MCF 10A (cell line): ENCODE measurements around the gene CORO7. TPM values are rescaled to one million over a fixed set of nuclear protein-coding genes. Genes with fewer than 3 reads are reported as not detected.
A peak's percentile ranks its signal among the peaks of the same experiment; 100 is the strongest.

ENCODE experiments used
- BruUV-seq: library from RNA; stranded (reverse); fragments of 400-500 nt; replicated peaks from 2 replicates; lab custom pipeline; 2021; lab: Mats Ljungman, UMichigan
- CTCF ChIA-PET: fragments of 300-600 bp; sonication (Branson Sonifier 250); formaldehyde crosslinking; extraction: SDS; loops from one replicate; lab custom pipeline; 2021; ENCODE audit warnings: antibody characterized with exemption, inconsistent platforms; lab: Yijun Ruan, JAX
- POLR2A ChIA-PET: fragments of 300-600, 350-650 bp; sonication (Branson Sonifier 250); formaldehyde crosslinking; extraction: SDS; loops from one replicate; lab custom pipeline; 2020; ENCODE audit warnings: antibody characterized with exemption, inconsistent platforms; lab: Yijun Ruan, JAX
- DNase-seq: peaks from one replicate; pipeline ENCODE4 v3.0.0-alpha.2; 2018; ENCODE audit not compliant: unreplicated experiment
- H3K27ac Mint-ChIP-seq: one replicate; pipeline ENCODE4 v1.8.0; 2022; ENCODE audit warnings: mild to moderate bottlenecking, low read depth, mixed read lengths; ENCODE audit not compliant: unreplicated experiment
- H3K27me3 Mint-ChIP-seq: one replicate; pipeline ENCODE4 v1.8.0; 2022; ENCODE audit warnings: mixed read lengths; ENCODE audit not compliant: insufficient read depth, unreplicated experiment
- H3K36me3 Mint-ChIP-seq: one replicate; pipeline ENCODE4 v1.8.0; 2022; ENCODE audit warnings: mild to moderate bottlenecking, moderate library complexity, mixed read lengths; ENCODE audit not compliant: insufficient read depth, unreplicated experiment
- H3K4me1 Mint-ChIP-seq: one replicate; pipeline ENCODE4 v1.8.0; 2022; ENCODE audit warnings: mixed read lengths; ENCODE audit not compliant: insufficient read depth, unreplicated experiment
- H3K4me3 Mint-ChIP-seq: one replicate; pipeline ENCODE4 v1.8.0; 2022; ENCODE audit warnings: mild to moderate bottlenecking, moderate library complexity, mixed read lengths; ENCODE audit not compliant: unreplicated experiment
- H3K9me3 Mint-ChIP-seq: one replicate; pipeline ENCODE4 v1.8.0; 2022; ENCODE audit warnings: mixed read lengths; ENCODE audit not compliant: unreplicated experiment
- CTCF ChIP-seq: fragments of 200-600 bp; IDR thresholded peaks from one replicate; pipeline ENCODE4 v1.8.0; 2022; ENCODE audit warnings: antibody characterized with exemption, mild to moderate bottlenecking; ENCODE audit not compliant: unreplicated experiment
- intact Hi-C: fragments of 100-400 bp; cut with micrococcal nuclease; formaldehyde crosslinking; loops from 2 replicates; pipeline ENCODE4 v1.14.1; 2022
- total RNA-seq: library from RNA; stranded (reverse); gene quantifications from 2 replicates; pipeline ENCODE4 v1.2.3, GENCODE V29; 2022

Gene CORO7
- total RNA-seq, 1 experiment from 2014 or later, result 20.3 TPM

- no TSS peak for BruUV-seq
- intact Hi-C loops, result loop anchor here (5.0 kb wide), 1 partner anchor 80 kb away; no protein-coding TSS in a partner anchor
These were observed 83.6 kb downstream of the CORO7 start for GRCh38 chr16:4332623-4333307.

GRCh38 chr16:4332083-4332482, 84.3 kb downstream of the CORO7 start:
- no peaks in the 10 kb centered on the region for H3K9me3 Mint-ChIP-seq
- H3K27me3 Mint-ChIP-seq, result no peaks in the 10 kb centered on the region
- no peak overlapping the region for H3K27ac Mint-ChIP-seq
- ChIA-PET POLR2A (interaction anchor here (0.6 kb wide), 1 partner anchor 76 kb away, joined by 3 read pairs; no protein-coding TSS in a partner anchor), CTCF (interaction anchor here (0.6 to 6.2 kb wide), 11 partner anchors 10 to 350 kb away, joined by 3 to 94 read pairs (median 8); no protein-coding TSS in a partner anchor)
- no peak for DNase-seq
- no TSS peak for BruUV-seq
- H3K4me3 Mint-ChIP-seq, result no peak overlapping the region
- H3K36me3 Mint-ChIP-seq, result peaks cover 29% of the 10 kb centered on the region
- no peak for TF ChIP-seq CTCF
- intact Hi-C loops, result loop anchor here (5.0 kb wide), 1 partner anchor 80 kb away; no protein-coding TSS in a partner anchor
- no peaks in the 10 kb centered on the region for H3K4me1 Mint-ChIP-seq

More at GRCh38 chr16:4332623-4333307, 83.6 kb downstream of the CORO7 start:
- ChIA-PET POLR2A (no interaction called here), CTCF (interaction anchor here (0.6 to 6.2 kb wide), 11 partner anchors 9 to 350 kb away, joined by 3 to 94 read pairs (median 6); no protein-coding TSS in a partner anchor)
- Mint-ChIP-seq H3K4me1 (no peaks in the 10 kb centered on the region), H3K27ac (no peak overlapping the region), H3K36me3 (peaks cover 34% of the 10 kb centered on the region), H3K27me3 (no peaks in the 10 kb centered on the region), H3K9me3 (no peaks in the 10 kb centered on the region), H3K4me3 (no peak overlapping the region)
- no peak for TF ChIP-seq CTCF
- DNase-seq, result no peak

- Mint-ChIP-seq H3K36me3 (peaks cover 15% of the 10 kb centered on the region), H3K9me3 (no peaks in the 10 kb centered on the region), H3K27me3 (no peaks in the 10 kb centered on the region), H3K27ac (no peak overlapping the region), H3K4me3 (no peak overlapping the region), H3K4me1 (no peaks in the 10 kb centered on the region)
- DNase-seq, result peak; percentile 76
- ChIA-PET CTCF (interaction anchor here (0.6 to 6.2 kb wide), 18 partner anchors 9 to 551 kb away, joined by 3 to 94 read pairs (median 4); no protein-coding TSS in a partner anchor), POLR2A (interaction anchor here (0.8 to 1.4 kb wide), 7 partner anchors 9 to 76 kb away, joined by 3 to 6 read pairs (median 4); partner anchors contain the start of gene TFAP4)
- TF ChIP-seq CTCF, result peak; percentile 98
- intact Hi-C loops, result loop anchor here (1.0 to 5.0 kb wide), 6 partner anchors 21 to 348 kb away; no protein-coding TSS in a partner anchor
- no TSS peak for BruUV-seq
These were observed 86.0 kb downstream of the CORO7 start for GRCh38 chr16:4330277-4330874.
